Right lobe of liver (tissue), 4 donors: ENCODE data around the gene SOX10.

ENCODE experiments used
- CTCF ChIP-seq, 4 donors: fragments of 200-600 bp in 3 of 4; fragments of 450-650 bp in 1 of 4; IDR thresholded peaks; one replicate each; pipeline versions ENCODE4 v1.5.1 to v1.8.0; 2016 to 2022; ENCODE audit warnings: antibody characterized with exemption in 4 of 4, mild to moderate bottlenecking in 2 of 4
- POLR2A ChIP-seq: fragments of 450-650 bp; IDR thresholded peaks from one replicate; pipeline ENCODE4 v1.6.1; 2017; ENCODE audit warnings: antibody characterized with exemption, mild to moderate bottlenecking
- donor health status: DM: no; HTN: no; CAD: no.
- donor health status: DM: no; HTN: no; CAD: no.
- donor health status: DM: no; HTN: yes; CAD: no.

- TF ChIP-seq CTCF (IDR thresholded peaks at IDR 0.05) (no peak), POLR2A (no peak)
Measured at GRCh38 chr22:38017939-38018885, 33.9 kb upstream of the SOX10 start.
